ENCODE measurements around the gene FAM174C. TPM values are rescaled to one million over a fixed set of nuclear protein-coding genes. Genes with fewer than 3 reads are reported as not detected.

The FAM174C gene
- total RNA-seq: 10 to 100 TPM; 77.0 to 88.0 TPM

- no peaks in the 10 kb centered on the region for H3K9me3 Mint-ChIP-seq
- intact Hi-C loops (cut with micrococcal nuclease): loop anchor here (10.0 kb wide), 1 partner anchor 89 kb away; no protein-coding TSS in a partner anchor
- peak within 1 kb of the TSS; percentile 88 for H3K4me3 Mint-ChIP-seq
- H3K36me3 Mint-ChIP-seq (ENCODE audit: low read depth): peaks cover 69% of the 10 kb centered on the region
- no peak for TF ChIP-seq CTCF (IDR thresholded peaks at IDR 0.05)
- no peaks in the 10 kb centered on the region for H3K27me3 Mint-ChIP-seq
- ChIA-PET POLR2A (interaction anchor here (1.0 to 1.2 kb wide), 5 partner anchors 9 to 73 kb away, joined by 3 to 8 read pairs (median 4); no protein-coding TSS in a partner anchor), CTCF (interaction anchor here (0.9 to 5.6 kb wide), 3 partner anchors 9 to 98 kb away, joined by 3 to 65 read pairs (median 8); no protein-coding TSS in a partner anchor)
- peak; percentile 99 for DNase-seq
- peak; percentile 87 for ATAC-seq
- peak within 1 kb of the TSS; percentile 98 for H3K27ac Mint-ChIP-seq
- peaks cover 50% of the 10 kb centered on the region for H3K4me1 Mint-ChIP-seq (ENCODE audit: low read depth)
Observed at GRCh38 chr19:1275260-1275975, at the start of gene FAM174C. Gene FAM174C, plus strand, starts transcription at chr19:1275530. Its CDS starts 20 bp downstream, at chr19:1275550.

GRCh38 chr19:1226227-1226518 lies 49.2 kb upstream of the FAM174C start:
- Mint-ChIP-seq H3K4me3 (no peak overlapping the region), H3K27ac (no peak overlapping the region), H3K9me3 (no peaks in the 10 kb centered on the region), H3K27me3 (no peaks in the 10 kb centered on the region), H3K36me3 (ENCODE audit: low read depth) (peaks cover 2% of the 10 kb centered on the region), H3K4me1 (ENCODE audit: low read depth) (no peaks in the 10 kb centered on the region)
- no peak for TF ChIP-seq CTCF (IDR thresholded peaks at IDR 0.05)
- ATAC-seq (no peak), DNase-seq (no peak)
- ChIA-PET CTCF (no interaction called here), POLR2A (interaction anchor here (1.0 kb wide), 1 partner anchor 12 kb away, joined by 3 read pairs; no protein-coding TSS in a partner anchor)
- intact Hi-C loops (cut with micrococcal nuclease): no loop called here

- Mint-ChIP-seq H3K36me3 (ENCODE audit: low read depth) (peaks cover 2% of the 10 kb centered on the region), H3K9me3 (no peaks in the 10 kb centered on the region), H3K4me3 (no peak overlapping the region), H3K4me1 (ENCODE audit: low read depth) (no peaks in the 10 kb centered on the region), H3K27me3 (no peaks in the 10 kb centered on the region), H3K27ac (no peak overlapping the region)
- intact Hi-C loops (cut with micrococcal nuclease): no loop called here
- DNase-seq (no peak), ATAC-seq (no peak)
- ChIA-PET CTCF (no interaction called here), POLR2A (no interaction called here)
- no peak for TF ChIP-seq CTCF (IDR thresholded peaks at IDR 0.05)
Observed at GRCh38 chr19:1226522-1227303, 48.6 kb upstream of the FAM174C start.

- no peak for TF ChIP-seq CTCF (IDR thresholded peaks at IDR 0.05)
- ChIA-PET POLR2A (interaction anchor here (0.9 kb wide), 2 partner anchors 11 to 243 kb away, joined by 3 to 4 read pairs; partner anchors contain the start of gene WDR18), CTCF (no interaction called here)
- ATAC-seq (no peak), DNase-seq (no peak)
- no peaks in the 10 kb centered on the region for H3K27me3 Mint-ChIP-seq
- peaks cover 2% of the 10 kb centered on the region for H3K36me3 Mint-ChIP-seq (ENCODE audit: low read depth)
- H3K4me3 Mint-ChIP-seq: no peak overlapping the region
- H3K9me3 Mint-ChIP-seq: no peaks in the 10 kb centered on the region
- no peak overlapping the region for H3K27ac Mint-ChIP-seq
- intact Hi-C loops (cut with micrococcal nuclease): no loop called here
- H3K4me1 Mint-ChIP-seq (ENCODE audit: low read depth): no peaks in the 10 kb centered on the region
Observed at GRCh38 chr19:1227304-1228054, 47.9 kb upstream of the FAM174C start.

Data from activated CD8-positive, alpha-beta T cell treated with anti-CD3 and anti-CD28 coated beads for 36 hours (primary cell).